Panc1 (cell line): ENCODE measurements around the gene PLEKHG5.

Source experiments
- POLR2AphosphoS5 ChIP-seq: IDR thresholded peaks from 2 replicates; pipeline ENCODE4 v1.6.1; 2012; ENCODE audit warnings: mild to moderate bottlenecking, low read depth, low read length, moderate library complexity
- TCF7L2 ChIP-seq: IDR thresholded peaks from 2 replicates; pipeline ENCODE4 v1.6.1; 2011; ENCODE audit warnings: mild to moderate bottlenecking, low read depth, low read length, inconsistent platforms
- TF ChIP-seq, protein P1 (sequence below): fragments of 450-650 bp; IDR thresholded peaks from 2 replicates; pipeline ENCODE4 v1.5.1; 2017; ENCODE audit warnings: mild to moderate bottlenecking
- TF ChIP-seq, protein P2 (sequence below), 2 experiments: IDR thresholded peaks; 2 replicates each; pipeline ENCODE4 v1.6.1; 2011 to 2012; ENCODE audit warnings: low read depth in 2 of 2, control low read depth in 1 of 2, low read length in 1 of 2, mild to moderate bottlenecking in 1 of 2, moderate library complexity in 1 of 2; ENCODE audit not compliant: insufficient read depth in 1 of 2

DNA sequence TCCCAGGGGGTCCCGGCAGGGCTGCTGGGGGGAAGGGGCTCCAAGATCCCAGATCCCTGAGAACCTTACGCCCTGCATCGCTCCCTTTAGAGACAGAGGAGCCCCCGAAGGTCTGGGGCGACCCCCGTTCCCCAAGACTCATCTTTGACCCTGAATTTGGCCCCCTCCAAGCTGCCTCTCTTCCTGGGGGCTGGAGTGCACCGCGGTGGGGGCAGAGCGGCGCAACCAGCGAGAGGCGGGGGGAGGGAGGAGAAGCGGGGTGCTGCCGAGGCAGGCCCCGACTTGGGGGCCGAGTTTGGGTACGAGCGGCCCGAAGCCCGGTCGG is 5.4 kb upstream of the PLEKHG5 start:
- TF ChIP-seq, protein P1, sequence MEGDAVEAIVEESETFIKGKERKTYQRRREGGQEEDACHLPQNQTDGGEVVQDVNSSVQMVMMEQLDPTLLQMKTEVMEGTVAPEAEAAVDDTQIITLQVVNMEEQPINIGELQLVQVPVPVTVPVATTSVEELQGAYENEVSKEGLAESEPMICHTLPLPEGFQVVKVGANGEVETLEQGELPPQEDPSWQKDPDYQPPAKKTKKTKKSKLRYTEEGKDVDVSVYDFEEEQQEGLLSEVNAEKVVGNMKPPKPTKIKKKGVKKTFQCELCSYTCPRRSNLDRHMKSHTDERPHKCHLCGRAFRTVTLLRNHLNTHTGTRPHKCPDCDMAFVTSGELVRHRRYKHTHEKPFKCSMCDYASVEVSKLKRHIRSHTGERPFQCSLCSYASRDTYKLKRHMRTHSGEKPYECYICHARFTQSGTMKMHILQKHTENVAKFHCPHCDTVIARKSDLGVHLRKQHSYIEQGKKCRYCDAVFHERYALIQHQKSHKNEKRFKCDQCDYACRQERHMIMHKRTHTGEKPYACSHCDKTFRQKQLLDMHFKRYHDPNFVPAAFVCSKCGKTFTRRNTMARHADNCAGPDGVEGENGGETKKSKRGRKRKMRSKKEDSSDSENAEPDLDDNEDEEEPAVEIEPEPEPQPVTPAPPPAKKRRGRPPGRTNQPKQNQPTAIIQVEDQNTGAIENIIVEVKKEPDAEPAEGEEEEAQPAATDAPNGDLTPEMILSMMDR, result no peak
- no peak for TF ChIP-seq POLR2AphosphoS5
- no peak for TF ChIP-seq TCF7L2
- TF ChIP-seq, protein P2, sequence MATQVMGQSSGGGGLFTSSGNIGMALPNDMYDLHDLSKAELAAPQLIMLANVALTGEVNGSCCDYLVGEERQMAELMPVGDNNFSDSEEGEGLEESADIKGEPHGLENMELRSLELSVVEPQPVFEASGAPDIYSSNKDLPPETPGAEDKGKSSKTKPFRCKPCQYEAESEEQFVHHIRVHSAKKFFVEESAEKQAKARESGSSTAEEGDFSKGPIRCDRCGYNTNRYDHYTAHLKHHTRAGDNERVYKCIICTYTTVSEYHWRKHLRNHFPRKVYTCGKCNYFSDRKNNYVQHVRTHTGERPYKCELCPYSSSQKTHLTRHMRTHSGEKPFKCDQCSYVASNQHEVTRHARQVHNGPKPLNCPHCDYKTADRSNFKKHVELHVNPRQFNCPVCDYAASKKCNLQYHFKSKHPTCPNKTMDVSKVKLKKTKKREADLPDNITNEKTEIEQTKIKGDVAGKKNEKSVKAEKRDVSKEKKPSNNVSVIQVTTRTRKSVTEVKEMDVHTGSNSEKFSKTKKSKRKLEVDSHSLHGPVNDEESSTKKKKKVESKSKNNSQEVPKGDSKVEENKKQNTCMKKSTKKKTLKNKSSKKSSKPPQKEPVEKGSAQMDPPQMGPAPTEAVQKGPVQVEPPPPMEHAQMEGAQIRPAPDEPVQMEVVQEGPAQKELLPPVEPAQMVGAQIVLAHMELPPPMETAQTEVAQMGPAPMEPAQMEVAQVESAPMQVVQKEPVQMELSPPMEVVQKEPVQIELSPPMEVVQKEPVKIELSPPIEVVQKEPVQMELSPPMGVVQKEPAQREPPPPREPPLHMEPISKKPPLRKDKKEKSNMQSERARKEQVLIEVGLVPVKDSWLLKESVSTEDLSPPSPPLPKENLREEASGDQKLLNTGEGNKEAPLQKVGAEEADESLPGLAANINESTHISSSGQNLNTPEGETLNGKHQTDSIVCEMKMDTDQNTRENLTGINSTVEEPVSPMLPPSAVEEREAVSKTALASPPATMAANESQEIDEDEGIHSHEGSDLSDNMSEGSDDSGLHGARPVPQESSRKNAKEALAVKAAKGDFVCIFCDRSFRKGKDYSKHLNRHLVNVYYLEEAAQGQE (IDR thresholded peaks at IDR 0.05; ENCODE audit: insufficient read depth in 1 of 2, low read depth in 2 of 2, low read length in 1 of 2), result no peak
